GM12801 (cell line): Measurements from ENCODE around the gene IL32.

Experiments used
- TF ChIP-seq, protein P1 (sequence below): IDR thresholded peaks from one replicate; pipeline ENCODE4 v1.5.1; 2011; ENCODE audit warnings: control low read depth; ENCODE audit not compliant: insufficient read length; ENCODE audit errors: extremely low read depth

Gene IL32, protein sequence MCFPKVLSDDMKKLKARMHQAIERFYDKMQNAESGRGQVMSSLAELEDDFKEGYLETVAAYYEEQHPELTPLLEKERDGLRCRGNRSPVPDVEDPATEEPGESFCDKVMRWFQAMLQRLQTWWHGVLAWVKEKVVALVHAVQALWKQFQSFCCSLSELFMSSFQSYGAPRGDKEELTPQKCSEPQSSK

GRCh38 chr16:3065069-3065741 is at the start of gene IL32:
Gene IL32, plus strand, starts transcription at chr16:3065640. Its CDS starts 172 bp downstream, at chr16:3065812.
- TF ChIP-seq, protein P1, sequence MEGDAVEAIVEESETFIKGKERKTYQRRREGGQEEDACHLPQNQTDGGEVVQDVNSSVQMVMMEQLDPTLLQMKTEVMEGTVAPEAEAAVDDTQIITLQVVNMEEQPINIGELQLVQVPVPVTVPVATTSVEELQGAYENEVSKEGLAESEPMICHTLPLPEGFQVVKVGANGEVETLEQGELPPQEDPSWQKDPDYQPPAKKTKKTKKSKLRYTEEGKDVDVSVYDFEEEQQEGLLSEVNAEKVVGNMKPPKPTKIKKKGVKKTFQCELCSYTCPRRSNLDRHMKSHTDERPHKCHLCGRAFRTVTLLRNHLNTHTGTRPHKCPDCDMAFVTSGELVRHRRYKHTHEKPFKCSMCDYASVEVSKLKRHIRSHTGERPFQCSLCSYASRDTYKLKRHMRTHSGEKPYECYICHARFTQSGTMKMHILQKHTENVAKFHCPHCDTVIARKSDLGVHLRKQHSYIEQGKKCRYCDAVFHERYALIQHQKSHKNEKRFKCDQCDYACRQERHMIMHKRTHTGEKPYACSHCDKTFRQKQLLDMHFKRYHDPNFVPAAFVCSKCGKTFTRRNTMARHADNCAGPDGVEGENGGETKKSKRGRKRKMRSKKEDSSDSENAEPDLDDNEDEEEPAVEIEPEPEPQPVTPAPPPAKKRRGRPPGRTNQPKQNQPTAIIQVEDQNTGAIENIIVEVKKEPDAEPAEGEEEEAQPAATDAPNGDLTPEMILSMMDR = no peak

DNA sequence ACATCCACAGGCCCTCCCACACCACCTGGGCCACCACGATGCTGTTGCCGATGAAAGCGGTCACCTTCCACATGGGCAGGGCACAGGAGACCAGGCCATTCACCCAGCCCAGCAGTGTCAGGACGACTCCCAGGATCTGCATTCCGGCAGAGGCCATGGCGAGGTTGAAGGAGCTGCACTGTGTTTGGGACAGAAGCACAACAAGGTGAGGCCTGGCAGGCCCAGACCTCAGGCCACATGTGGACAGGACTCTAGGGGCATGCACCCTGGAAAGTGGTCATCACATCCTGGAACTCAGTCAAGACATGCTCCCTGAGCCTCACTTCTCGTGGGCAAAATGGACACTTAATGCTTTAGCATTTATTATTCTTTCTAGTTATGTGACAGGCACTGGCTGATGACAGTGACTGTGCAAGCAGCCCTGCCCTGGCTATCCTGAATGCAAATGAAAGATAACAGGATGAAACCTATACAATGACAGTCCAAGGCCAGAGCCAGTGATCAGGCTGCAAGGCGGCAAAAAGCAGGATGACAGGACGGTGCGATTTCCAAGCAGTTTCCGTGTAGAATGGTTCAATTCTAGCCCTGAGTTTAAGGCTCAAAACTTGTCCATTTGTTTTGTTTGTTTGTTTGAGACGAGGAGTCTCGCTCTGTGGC is 49.4 kb upstream of the IL32 start:
- TF ChIP-seq, protein P1 = no peak

- TF ChIP-seq, protein P1 = no peak
These were observed 48.1 kb upstream of the IL32 start for GRCh38 chr16:3017344-3017743.

GRCh38 chr16:3017794-3018506 is 47.5 kb upstream of the IL32 start, which contains the start of gene CLDN6:
Gene CLDN6, minus strand, starts transcription at chr16:3018183. Its CDS starts 2,162 bp downstream, at chr16:3016021.
- TF ChIP-seq, protein P1 = no peak

GRCh38 chr16:3019594-3020246 is 45.7 kb upstream of the IL32 start:
- TF ChIP-seq, protein P1 = no peak

DNA sequence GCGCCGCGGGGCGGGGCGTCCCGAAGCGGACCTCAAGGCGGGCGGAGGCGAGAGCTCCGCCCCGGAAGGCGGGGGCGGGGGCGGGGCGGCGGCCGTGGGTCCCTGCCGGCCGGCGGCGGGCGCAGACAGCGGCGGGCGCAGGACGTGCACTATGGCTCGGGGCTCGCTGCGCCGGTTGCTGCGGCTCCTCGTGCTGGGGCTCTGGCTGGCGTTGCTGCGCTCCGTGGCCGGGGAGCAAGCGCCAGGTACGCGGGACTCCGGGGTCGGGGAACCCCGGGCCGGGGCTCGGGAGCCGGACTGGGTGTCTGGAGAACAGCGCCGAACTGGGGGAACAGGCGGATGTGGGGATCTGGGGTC is 45.2 kb upstream of the IL32 start, which contains the start of gene TNFRSF12A:
Gene TNFRSF12A, plus strand, starts transcription at position 122 of the 357 bp plus-strand sequence. Its CDS starts 30 bp downstream, at position 152.
- TF ChIP-seq, protein P1 = no peak
